Gastrocnemius medialis (tissue), 4 donors: ENCODE results near the gene SZRD1. TPM values are rescaled to one million over a fixed set of nuclear protein-coding genes. Genes with fewer than 3 reads are reported as not detected.

ENCODE experiments used
- ATAC-seq, 2 donors: fragments of 150-250 bp; one replicate each; pipeline ENCODE4 v1.9.1; 2016
- DNase-seq, 2 donors: peaks; one replicate each; pipeline ENCODE4 v3.0.0-alpha.2; 2019
- H3K27ac ChIP-seq, 4 donors: fragments of 200-600 bp; sonication (generic); 1 replicate in 1 of 4; 2 replicates in 3 of 4; pipeline ENCODE4 v1.5.1; 2016 to 2018; ENCODE audit warnings: mild to moderate bottlenecking in 2 of 4, moderate library complexity in 1 of 4
- H3K27me3 ChIP-seq, 3 donors: fragments of 200-600 bp; sonication (generic) in 2 of 3; 1 replicate in 1 of 3; 2 replicates in 2 of 3; pipeline versions ENCODE4 v1.5.1 to v1.6.0; 2016 to 2019; ENCODE audit warnings: mild to moderate bottlenecking in 1 of 3, moderate library complexity in 1 of 3
- H3K36me3 ChIP-seq, 2 donors: fragments of 200-600 bp; sonication (generic) in 1 of 2; one replicate each; pipeline ENCODE4 v1.5.1; 2017 to 2018
- H3K4me1 ChIP-seq, 2 donors: fragments of 200-600 bp; sonication (generic) in 1 of 2; one replicate each; pipeline ENCODE4 v1.5.1; 2016 to 2017; ENCODE audit warnings: mild to moderate bottlenecking in 2 of 2
- H3K4me3 ChIP-seq, 4 donors: fragments of 200-600 bp; sonication (generic) in 3 of 4; 1 replicate in 1 of 4; 2 replicates in 3 of 4; pipeline ENCODE4 v1.5.1; 2016 to 2019; ENCODE audit warnings: mild to moderate bottlenecking in 2 of 4
- H3K9me3 ChIP-seq, 3 donors: fragments of 200-600 bp; sonication (generic) in 2 of 3; 1 replicate in 1 of 3; 2 replicates in 2 of 3; pipeline ENCODE4 v1.5.1; 2016 to 2019
- POLR2A ChIP-seq, 2 donors: fragments of 450-650 bp; IDR thresholded peaks; one replicate each; pipeline ENCODE4 v1.6.1; 2017; ENCODE audit warnings: antibody characterized with exemption in 2 of 2, mild to moderate bottlenecking in 2 of 2, moderate library complexity in 2 of 2
- in situ Hi-C, 4 donors: fragments of 200-750 bp; cut with MboI; loops; one replicate each; pipeline versions ENCODE4 v1.15.0 to v1.8.0; 2017; ENCODE audit warnings: low sequenced_read_pairs in 4 of 4
- intact Hi-C: fragments of 100-400 bp; cut with DNase I; formaldehyde crosslinking; loops from one replicate; pipeline ENCODE4 v1.15.1; 2023; ENCODE audit warnings: low total_unique reads
- total RNA-seq, 4 donors: library from RNA; depleted of rRNA; stranded (reverse); fragments of >200 nt; gene quantifications; one replicate each; pipeline versions ENCODE4 v1.1.0 to v1.2.3, GENCODE V29; 2016
- TF ChIP-seq, protein P1 (sequence below), 5 experiments: fragments of 450-650 bp in 3 of 5; fragments of 200-600 bp in 2 of 5; sonication (generic) in 2 of 5; IDR thresholded peaks in 4 of 5; conservative IDR thresholded peaks in 1 of 5; 1 replicate in 4 of 5; 2 replicates in 1 of 5; pipeline ENCODE4 v1.5.1; 2016 to 2019; ENCODE audit warnings: antibody characterized with exemption in 5 of 5, mild to moderate bottlenecking in 3 of 5, moderate library complexity in 3 of 5

The SZRD1 gene
- total RNA-seq, 4 donors from 2014 or later = 44.1 to 102 (median 83.1) TPM

DNA sequence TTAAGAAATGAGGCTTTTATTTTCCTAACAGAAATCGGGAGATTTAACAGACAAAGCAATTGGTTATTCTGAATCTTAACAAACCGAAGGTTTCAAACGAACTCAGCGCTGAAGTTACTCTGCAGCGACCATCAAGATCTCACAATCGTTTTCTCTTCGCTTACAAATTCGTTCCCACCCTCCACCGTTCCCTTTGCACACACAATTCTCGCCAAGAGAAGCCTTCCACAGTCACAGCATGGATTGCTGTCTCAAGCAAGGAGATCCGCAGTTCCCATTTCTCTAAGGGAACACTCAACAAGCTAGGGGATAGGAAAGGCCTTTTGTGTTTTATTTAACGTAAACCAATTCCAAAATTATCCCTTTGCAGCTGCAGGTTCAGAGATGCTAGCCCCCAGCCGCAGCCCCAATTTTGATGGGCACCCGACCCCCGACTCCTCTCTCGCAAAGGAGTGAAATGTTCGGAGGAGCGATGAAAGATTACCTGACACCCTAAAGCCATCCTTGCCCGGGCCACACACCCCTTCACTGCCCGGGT is 15.5 kb upstream of the SZRD1 start:
- peak in 1 of 2 donors; percentile 31 for ATAC-seq
- Histone ChIP-seq H3K4me1 (peaks cover 34 to 41% of the 10 kb centered on the region in 2 donors), H3K36me3 (no peaks in the 10 kb centered on the region), H3K27me3 (no peaks in the 10 kb centered on the region), H3K4me3 (peak overlapping the region; percentile 83 to 100 (median 96)), H3K27ac (peak overlapping the region; percentile 95 to 99 (median 97)), H3K9me3 (no peaks in the 10 kb centered on the region)
- intact Hi-C loops = loop anchor here (5.0 kb wide), 2 partner anchors 64 to 114 kb away; partner anchors contain the start of gene CPLANE2
- in situ Hi-C loops = loop anchor here (10.0 to 25.0 kb wide), 4 partner anchors 57 to 264 kb away; partner anchors contain the start of gene CPLANE2 (in 2 of the 4)
- DNase-seq = no peak
- no peak for TF ChIP-seq POLR2A (IDR thresholded peaks at IDR 0.05)
- TF ChIP-seq, protein P1, sequence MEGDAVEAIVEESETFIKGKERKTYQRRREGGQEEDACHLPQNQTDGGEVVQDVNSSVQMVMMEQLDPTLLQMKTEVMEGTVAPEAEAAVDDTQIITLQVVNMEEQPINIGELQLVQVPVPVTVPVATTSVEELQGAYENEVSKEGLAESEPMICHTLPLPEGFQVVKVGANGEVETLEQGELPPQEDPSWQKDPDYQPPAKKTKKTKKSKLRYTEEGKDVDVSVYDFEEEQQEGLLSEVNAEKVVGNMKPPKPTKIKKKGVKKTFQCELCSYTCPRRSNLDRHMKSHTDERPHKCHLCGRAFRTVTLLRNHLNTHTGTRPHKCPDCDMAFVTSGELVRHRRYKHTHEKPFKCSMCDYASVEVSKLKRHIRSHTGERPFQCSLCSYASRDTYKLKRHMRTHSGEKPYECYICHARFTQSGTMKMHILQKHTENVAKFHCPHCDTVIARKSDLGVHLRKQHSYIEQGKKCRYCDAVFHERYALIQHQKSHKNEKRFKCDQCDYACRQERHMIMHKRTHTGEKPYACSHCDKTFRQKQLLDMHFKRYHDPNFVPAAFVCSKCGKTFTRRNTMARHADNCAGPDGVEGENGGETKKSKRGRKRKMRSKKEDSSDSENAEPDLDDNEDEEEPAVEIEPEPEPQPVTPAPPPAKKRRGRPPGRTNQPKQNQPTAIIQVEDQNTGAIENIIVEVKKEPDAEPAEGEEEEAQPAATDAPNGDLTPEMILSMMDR (IDR thresholded peaks at IDR 0.05 in 4 of 5, conservative IDR thresholded peaks at IDR 0.05 in 1 of 5) = no peak

DNA sequence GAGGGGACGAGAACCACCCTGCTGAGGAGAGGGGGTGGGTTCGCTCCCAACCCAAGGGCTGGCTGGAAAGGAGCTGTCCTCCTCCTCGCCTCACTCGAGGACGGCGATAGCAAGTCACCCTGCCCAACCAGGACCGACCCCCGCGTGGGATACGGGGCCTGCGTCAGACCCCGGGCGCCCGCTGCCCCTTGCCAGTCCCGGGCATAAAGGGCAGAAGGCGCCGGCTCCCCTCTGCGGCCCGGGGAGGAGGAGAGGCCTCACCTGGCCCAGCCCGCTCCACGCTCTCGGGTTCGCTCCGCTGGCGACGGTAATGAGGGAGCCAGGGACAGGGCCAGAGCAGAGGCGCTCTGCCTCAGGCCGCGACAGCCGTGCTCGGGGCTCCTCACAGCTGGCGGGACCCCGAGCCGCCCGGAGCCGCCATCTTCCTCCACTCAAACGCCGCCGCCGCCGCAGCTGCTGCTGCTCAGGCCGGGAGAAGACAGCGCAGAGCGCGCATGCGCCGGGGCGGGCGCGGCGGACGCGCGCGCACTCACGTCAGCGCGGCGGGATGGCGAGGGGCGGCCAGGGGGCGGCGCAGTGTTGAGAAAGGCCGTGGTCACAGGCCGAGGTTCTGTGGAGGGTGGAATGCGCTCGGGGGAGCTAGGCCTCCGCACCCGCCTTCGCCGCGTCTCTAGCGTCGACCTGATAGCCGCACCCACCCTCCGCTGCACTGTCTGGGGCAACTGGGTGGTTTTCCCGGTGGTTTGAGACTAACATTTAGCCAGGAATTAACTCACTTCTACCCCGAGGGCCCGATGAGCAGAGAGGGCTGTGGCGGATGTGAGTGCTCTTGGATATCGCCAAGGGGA is 14.8 kb upstream of the SZRD1 start, which contains the start of gene FBXO42:
Gene FBXO42 (minus strand): TSS at position 487 of the 848 bp plus-strand sequence. CDS start 37,062 bp downstream, outside the sequence.
- Histone ChIP-seq H3K4me1 (peaks cover 34 to 36% of the 10 kb centered on the region in 2 donors), H3K27ac (peak within 1 kb of the TSS; percentile 95 to 99 (median 97)), H3K36me3 (no peaks in the 10 kb centered on the region), H3K27me3 (no peaks in the 10 kb centered on the region), H3K9me3 (no peaks in the 10 kb centered on the region), H3K4me3 (peak within 1 kb of the TSS; percentile 83 to 100 (median 96))
- in situ Hi-C loops (loop anchor here (10.0 to 25.0 kb wide), 4 partner anchors 57 to 265 kb away; partner anchors contain the start of gene CPLANE2 (in 2 of the 4)), intact Hi-C loops (loop anchor here (5.0 kb wide), 2 partner anchors 65 to 115 kb away; partner anchors contain the start of gene CPLANE2)
- ATAC-seq (peak; percentile 91 to 93), DNase-seq (peak; percentile 76 to 88)
- TF ChIP-seq, protein P1 (IDR thresholded peaks at IDR 0.05 in 4 of 5, conservative IDR thresholded peaks at IDR 0.05 in 1 of 5) = peak; percentile 26 to 67 (median 43)
- peak; percentile 89 to 96 for TF ChIP-seq POLR2A (IDR thresholded peaks at IDR 0.05)

DNA sequence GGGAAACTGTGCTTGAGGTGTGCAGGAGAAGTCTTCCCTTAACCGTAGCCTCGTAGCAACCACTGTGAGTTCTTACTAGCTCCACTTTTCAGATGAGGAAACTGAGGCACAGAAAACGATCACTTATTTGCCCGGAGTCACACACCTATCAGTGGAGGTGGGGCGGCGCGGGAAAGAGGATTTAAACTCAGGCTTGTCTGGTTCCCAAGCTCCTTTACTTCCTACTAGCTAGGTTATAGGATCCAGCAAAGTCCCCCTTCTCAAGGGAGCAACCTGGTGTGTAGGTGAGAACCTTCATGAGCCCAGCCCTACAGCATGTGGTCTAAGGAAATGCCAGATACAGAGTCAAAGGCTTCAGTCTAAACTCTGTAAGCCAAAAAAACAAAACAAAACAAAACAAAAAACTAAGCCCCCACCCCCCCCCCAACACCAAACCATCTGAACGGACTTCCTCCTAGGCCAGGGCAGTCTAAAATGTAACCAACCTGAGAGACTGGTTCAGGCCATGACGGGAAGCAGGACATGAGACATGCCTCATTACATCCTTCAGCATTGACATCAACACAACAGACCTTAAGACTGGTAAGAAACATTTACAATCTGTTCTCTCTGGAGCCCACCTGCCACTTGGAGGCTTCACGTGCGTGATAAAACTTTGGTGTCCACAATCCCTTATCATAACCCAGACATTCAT is 14.1 kb upstream of the SZRD1 start:
- no peaks in the 10 kb centered on the region for H3K36me3 ChIP-seq
- DNase-seq (no peak), ATAC-seq (peak in 1 of 2 donors; percentile 4)
- H3K9me3 ChIP-seq = no peaks in the 10 kb centered on the region
- H3K4me1 ChIP-seq = peaks cover 34% of the 10 kb centered on the region in 2 donors
- intact Hi-C loops = loop anchor here (5.0 kb wide), 2 partner anchors 66 to 116 kb away; partner anchors contain the start of gene CPLANE2
- peak overlapping the region; percentile 95 to 99 (median 97) for H3K27ac ChIP-seq
- TF ChIP-seq, protein P1 (IDR thresholded peaks at IDR 0.05 in 4 of 5, conservative IDR thresholded peaks at IDR 0.05 in 1 of 5) = no peak
- H3K27me3 ChIP-seq = no peaks in the 10 kb centered on the region
- in situ Hi-C loops = loop anchor here (10.0 to 25.0 kb wide), 4 partner anchors 58 to 266 kb away; partner anchors contain the start of gene CPLANE2 (in 2 of the 4)
- peak overlapping the region; percentile 83 to 100 (median 96) for H3K4me3 ChIP-seq

DNA sequence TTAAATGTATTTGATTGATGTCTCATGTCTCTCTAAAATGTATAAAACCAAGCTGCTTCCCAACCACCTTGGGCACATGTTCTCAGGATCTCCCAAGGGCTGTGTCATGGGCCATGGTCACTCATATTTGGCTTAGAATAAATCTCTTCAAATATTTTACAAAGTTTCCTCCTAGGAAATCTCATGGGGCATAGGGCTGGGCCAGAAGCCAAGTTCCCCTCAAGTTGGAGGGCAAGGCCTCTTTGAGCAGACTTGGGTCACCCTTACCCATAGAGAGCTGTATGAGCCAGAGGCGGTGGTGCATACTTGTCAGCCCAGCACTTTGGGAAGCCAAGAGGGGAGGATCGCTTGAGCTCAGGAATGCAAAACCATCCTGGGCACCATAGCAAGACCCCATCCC is 12.4 kb upstream of the SZRD1 start:
- no peaks in the 10 kb centered on the region for H3K9me3 ChIP-seq
- in situ Hi-C loops (loop anchor here (10.0 to 25.0 kb wide), 4 partner anchors 60 to 267 kb away; partner anchors contain the start of gene CPLANE2 (in 2 of the 4)), intact Hi-C loops (loop anchor here (5.0 kb wide), 2 partner anchors 67 to 117 kb away; partner anchors contain the start of gene CPLANE2)
- no peaks in the 10 kb centered on the region for H3K36me3 ChIP-seq
- no peaks in the 10 kb centered on the region for H3K27me3 ChIP-seq
- ATAC-seq = no peak
- no peak for DNase-seq
- H3K27ac ChIP-seq = no peak overlapping the region
- no peak overlapping the region for H3K4me3 ChIP-seq
- H3K4me1 ChIP-seq = peaks cover 17 to 19% of the 10 kb centered on the region in 2 donors
- TF ChIP-seq, protein P1 (IDR thresholded peaks at IDR 0.05 in 4 of 5, conservative IDR thresholded peaks at IDR 0.05 in 1 of 5) = no peak
- TF ChIP-seq POLR2A (IDR thresholded peaks at IDR 0.05) = no peak
